Posterior cingulate gyrus (tissue), 11 donors: ENCODE results near the gene YEATS4.

Source experiments
- DNase-seq, 10 donors: peaks; one replicate each; pipeline versions ENCODE4 v3.0.0 to v3.0.0-alpha.2; 2020 to 2021; ENCODE audit warnings: mixed read lengths in 3 of 10
- intact Hi-C: fragments of 100-400 bp; cut with DNase I; formaldehyde crosslinking; loops from one replicate; pipeline ENCODE4 v1.15.1; 2023

Gene YEATS4

GRCh38 chr12:69388371-69388770 is 28.8 kb downstream of the YEATS4 start:
- no peak for DNase-seq
- intact Hi-C loops = no loop called here

GRCh38 chr12:69389831-69390230 is 30.3 kb downstream of the YEATS4 start:
- intact Hi-C loops = no loop called here
- no peak for DNase-seq

GRCh38 chr12:69392179-69392928 is 32.8 kb downstream of the YEATS4 start:
- intact Hi-C loops = no loop called here
- DNase-seq = no peak

GRCh38 chr12:69396041-69396440 is 36.5 kb downstream of the YEATS4 start:
- no peak for DNase-seq
- intact Hi-C loops = no loop called here

GRCh38 chr12:69396963-69397362 is 37.4 kb downstream of the YEATS4 start:
- intact Hi-C loops = no loop called here
- no peak for DNase-seq

GRCh38 chr12:69397978-69398377 is 38.4 kb downstream of the YEATS4 start:
- intact Hi-C loops = no loop called here
- no peak for DNase-seq

- intact Hi-C loops = no loop called here
- no peak for DNase-seq
Measured at GRCh38 chr12:69401940-69402339, 42.4 kb downstream of the YEATS4 start.

GRCh38 chr12:69404851-69405565 is 45.5 kb downstream of the YEATS4 start:
- intact Hi-C loops = no loop called here
- DNase-seq = no peak

GRCh38 chr12:69405566-69405865 is 46.0 kb downstream of the YEATS4 start:
- DNase-seq = no peak
- intact Hi-C loops = no loop called here

- intact Hi-C loops = no loop called here
- DNase-seq = no peak
Measured at GRCh38 chr12:69406217-69406616, 46.7 kb downstream of the YEATS4 start.

GRCh38 chr12:69410571-69410970 is 51.0 kb downstream of the YEATS4 start:
- DNase-seq = no peak
- intact Hi-C loops = loop anchor here (10.0 kb wide), 1 partner anchor 54 kb away; no protein-coding TSS in a partner anchor

- DNase-seq = no peak
- intact Hi-C loops = loop anchor here (10.0 kb wide), 1 partner anchor 52 kb away; no protein-coding TSS in a partner anchor
Measured at GRCh38 chr12:69412655-69413054, 53.1 kb downstream of the YEATS4 start.

- intact Hi-C loops = loop anchor here (2.0 to 10.0 kb wide), 2 partner anchors 49 to 155 kb away; no protein-coding TSS in a partner anchor
- peak in 6 of 10 donors; percentile 14 to 81 (median 51) for DNase-seq
Measured at GRCh38 chr12:69415471-69416275, 56.1 kb downstream of the YEATS4 start.

- intact Hi-C loops = loop anchor here (10.0 kb wide), 1 partner anchor 48 kb away; no protein-coding TSS in a partner anchor
- no peak for DNase-seq
Measured at GRCh38 chr12:69417231-69417630, 57.7 kb downstream of the YEATS4 start.

- no peak for DNase-seq
- intact Hi-C loops = loop anchor here (10.0 kb wide), 1 partner anchor 47 kb away; no protein-coding TSS in a partner anchor
Measured at GRCh38 chr12:69417741-69418167, 58.2 kb downstream of the YEATS4 start.

GRCh38 chr12:69419701-69420100 is 60.2 kb downstream of the YEATS4 start:
- DNase-seq = no peak
- intact Hi-C loops = loop anchor here (10.0 kb wide), 1 partner anchor 45 kb away; no protein-coding TSS in a partner anchor

- intact Hi-C loops = no loop called here
- no peak for DNase-seq
Measured at GRCh38 chr12:69421548-69421947, 62.0 kb downstream of the YEATS4 start.

- intact Hi-C loops = no loop called here
- no peak for DNase-seq
Measured at GRCh38 chr12:69423037-69423905, 63.7 kb downstream of the YEATS4 start.

GRCh38 chr12:69425417-69425816 is 65.9 kb downstream of the YEATS4 start:
- intact Hi-C loops = no loop called here

More at GRCh38 chr12:69425417-69425816, 65.9 kb downstream of the YEATS4 start:
- no peak for DNase-seq
